OCI-LY1 (cell line): ENCODE results near the gene ADGRV1.

ENCODE experiments used
- H2AFZ ChIP-seq: fragments of 200-600 bp; sonication (generic), shearing (Covaris generic); 2 replicates; pipeline ENCODE4 v1.6.0; 2014; ENCODE audit warnings: antibody characterized with exemption, mild to moderate bottlenecking, low read length
- H3F3A ChIP-seq: fragments of 200-600 bp; sonication (generic), shearing (Covaris generic); 2 replicates; pipeline ENCODE4 v1.6.0; 2014; ENCODE audit warnings: mild to moderate bottlenecking, antibody characterized with exemption, low read length, moderate library complexity; ENCODE audit not compliant: insufficient read depth
- H3K27ac ChIP-seq: fragments of 200-600 bp; sonication (generic); 2 replicates; pipeline ENCODE4 v1.5.1; 2014; ENCODE audit warnings: low read length, mixed run types, mild to moderate bottlenecking, low read depth; ENCODE audit not compliant: poor library complexity, severe bottlenecking
- H3K27me3 ChIP-seq: fragments of 200-600 bp; sonication (generic); 2 replicates; pipeline ENCODE4 v1.6.0; 2014; ENCODE audit warnings: antibody characterized with exemption, mild to moderate bottlenecking, low read length, moderate library complexity; ENCODE audit not compliant: insufficient read depth
- H3K36me3 ChIP-seq: fragments of 200-600 bp; sonication (generic); 2 replicates; pipeline ENCODE4 v1.6.1; 2014; ENCODE audit warnings: mild to moderate bottlenecking, antibody characterized with exemption, low read length, moderate library complexity, mixed read lengths; ENCODE audit not compliant: insufficient read depth
- H3K4me1 ChIP-seq: fragments of 200-600 bp; sonication (generic); 2 replicates; pipeline ENCODE4 v1.5.1; 2014; ENCODE audit warnings: mild to moderate bottlenecking, low read length, moderate library complexity; ENCODE audit not compliant: insufficient read depth, severe bottlenecking
- H3K4me2 ChIP-seq: fragments of 200-600 bp; sonication (generic), shearing (Covaris generic); 2 replicates; pipeline ENCODE4 v1.6.1; 2014; ENCODE audit warnings: low read length
- H3K4me3 ChIP-seq: fragments of 200-600 bp; sonication (generic); 2 replicates; pipeline ENCODE4 v1.5.1; 2014; ENCODE audit warnings: low read length, low read depth, mild to moderate bottlenecking, mixed read lengths; ENCODE audit not compliant: poor library complexity, severe bottlenecking
- H3K79me2 ChIP-seq: fragments of 200-600 bp; shearing (Covaris generic); 2 replicates; pipeline ENCODE4 v1.6.1; 2016; ENCODE audit warnings: mixed run types, low read length, mixed read lengths; ENCODE audit not compliant: insufficient read depth
- H3K9ac ChIP-seq: fragments of 200-600 bp; sonication (generic), shearing (Covaris generic); 2 replicates; pipeline ENCODE4 v1.6.1; 2014; ENCODE audit warnings: mild to moderate bottlenecking, low read length, mixed read lengths
- H3K9me2 ChIP-seq: fragments of 200-600 bp; sonication (generic), shearing (Covaris generic); 2 replicates; pipeline ENCODE4 v1.6.1; 2014; ENCODE audit warnings: low read depth, mild to moderate bottlenecking, low read length, mixed read lengths
- H3K9me3 ChIP-seq: fragments of 200-600 bp; shearing (Covaris generic); 2 replicates; pipeline ENCODE4 v1.6.1; 2014; ENCODE audit warnings: low read length, mixed read lengths
- H4K20me1 ChIP-seq: fragments of 200-600 bp; sonication (generic), shearing (Covaris generic); 2 replicates; pipeline ENCODE4 v1.6.0; 2016; ENCODE audit warnings: mild to moderate bottlenecking, low read length; ENCODE audit not compliant: insufficient read depth
- EZH2 ChIP-seq: fragments of 200-600 bp; sonication (generic), shearing (Covaris generic); IDR thresholded peaks from 2 replicates; pipeline ENCODE4 v1.8.0; 2017; ENCODE audit warnings: borderline replicate concordance, mixed run types, mild to moderate bottlenecking, antibody characterized with exemption, low read length, moderate library complexity, mixed read lengths
- TF ChIP-seq, protein P1 (sequence below): fragments of 200-600 bp; sonication (generic), shearing (Covaris generic); IDR thresholded peaks from 2 replicates; pipeline ENCODE4 v1.5.1; 2017; ENCODE audit warnings: mild to moderate bottlenecking, antibody characterized with exemption, low read length, moderate library complexity, mixed read lengths

Gene ADGRV1

DNA sequence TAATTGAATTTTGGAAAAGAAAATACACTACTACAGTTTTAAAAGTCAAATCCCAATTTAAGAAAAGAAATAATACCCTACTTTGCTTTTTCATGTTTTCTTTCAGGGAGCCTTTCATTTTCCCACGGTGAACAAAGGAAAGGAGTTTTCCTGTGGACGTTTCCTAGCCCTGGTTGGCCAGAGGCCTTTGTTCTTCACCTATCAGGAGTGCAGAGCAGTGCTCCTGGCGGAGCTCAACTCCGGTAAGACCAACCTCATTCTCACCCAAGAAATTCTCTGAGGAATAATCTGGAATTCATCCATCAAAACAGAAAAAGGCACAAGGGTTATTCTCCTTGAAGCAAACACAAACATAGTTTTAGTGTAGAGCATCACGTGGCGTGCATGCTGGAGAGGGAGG, 248.9 kb downstream of the ADGRV1 start:
- no peaks in the 10 kb centered on the region for H3F3A ChIP-seq
- no peak overlapping the region for H3K4me2 ChIP-seq
- no peaks in the 10 kb centered on the region for H3K9me2 ChIP-seq
- no peaks in the 10 kb centered on the region for H3K9me3 ChIP-seq
- no peak overlapping the region for H2AFZ ChIP-seq
- H4K20me1 ChIP-seq: no peaks in the 10 kb centered on the region
- TF ChIP-seq, protein P1, sequence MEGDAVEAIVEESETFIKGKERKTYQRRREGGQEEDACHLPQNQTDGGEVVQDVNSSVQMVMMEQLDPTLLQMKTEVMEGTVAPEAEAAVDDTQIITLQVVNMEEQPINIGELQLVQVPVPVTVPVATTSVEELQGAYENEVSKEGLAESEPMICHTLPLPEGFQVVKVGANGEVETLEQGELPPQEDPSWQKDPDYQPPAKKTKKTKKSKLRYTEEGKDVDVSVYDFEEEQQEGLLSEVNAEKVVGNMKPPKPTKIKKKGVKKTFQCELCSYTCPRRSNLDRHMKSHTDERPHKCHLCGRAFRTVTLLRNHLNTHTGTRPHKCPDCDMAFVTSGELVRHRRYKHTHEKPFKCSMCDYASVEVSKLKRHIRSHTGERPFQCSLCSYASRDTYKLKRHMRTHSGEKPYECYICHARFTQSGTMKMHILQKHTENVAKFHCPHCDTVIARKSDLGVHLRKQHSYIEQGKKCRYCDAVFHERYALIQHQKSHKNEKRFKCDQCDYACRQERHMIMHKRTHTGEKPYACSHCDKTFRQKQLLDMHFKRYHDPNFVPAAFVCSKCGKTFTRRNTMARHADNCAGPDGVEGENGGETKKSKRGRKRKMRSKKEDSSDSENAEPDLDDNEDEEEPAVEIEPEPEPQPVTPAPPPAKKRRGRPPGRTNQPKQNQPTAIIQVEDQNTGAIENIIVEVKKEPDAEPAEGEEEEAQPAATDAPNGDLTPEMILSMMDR: no peak
- TF ChIP-seq EZH2: no peak
- H3K36me3 ChIP-seq: no peaks in the 10 kb centered on the region
- H3K4me1 ChIP-seq: no peaks in the 10 kb centered on the region
- H3K4me3 ChIP-seq: no peak overlapping the region
- H3K27ac ChIP-seq: no peak overlapping the region
- H3K9ac ChIP-seq: no peak overlapping the region
- H3K27me3 ChIP-seq: no peaks in the 10 kb centered on the region
- no peaks in the 10 kb centered on the region for H3K79me2 ChIP-seq

DNA sequence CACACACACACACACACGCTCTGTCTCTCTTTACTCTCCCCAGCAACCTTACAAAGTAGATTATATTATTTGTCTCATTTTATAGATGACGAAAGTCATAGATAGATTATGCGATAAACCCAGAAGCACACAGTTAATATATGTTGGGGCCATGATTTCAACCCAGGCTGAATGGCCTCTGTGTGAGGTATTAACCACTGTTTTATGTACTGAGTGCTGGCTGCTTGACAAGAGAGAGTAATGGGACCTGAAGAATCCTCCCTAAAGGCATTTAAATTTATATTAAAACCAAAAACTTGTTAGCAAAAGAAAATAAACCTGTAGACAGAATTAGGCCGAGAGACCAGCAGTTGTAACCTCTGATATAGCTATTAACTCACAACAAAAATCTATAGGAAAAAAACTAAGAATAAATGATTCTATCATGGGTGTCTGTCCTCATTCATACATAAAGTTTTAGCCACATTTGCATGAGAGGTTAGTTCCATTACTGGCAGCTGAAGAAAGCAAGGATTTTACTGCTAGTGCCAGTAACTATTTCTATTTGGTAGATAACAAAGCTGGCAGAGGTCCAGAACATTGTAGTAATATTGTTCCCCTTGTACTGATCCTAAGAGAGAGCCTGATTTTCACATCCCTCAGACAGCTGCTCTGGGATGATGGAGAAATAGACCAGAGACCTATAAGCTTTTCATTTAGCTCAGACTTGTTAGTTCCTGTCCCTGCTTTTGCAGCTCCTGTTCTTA, 250.9 kb downstream of the ADGRV1 start:
- Histone ChIP-seq H3K4me3 (no peak overlapping the region), H3K4me2 (no peak overlapping the region), H2AFZ (no peak overlapping the region), H3K4me1 (no peaks in the 10 kb centered on the region), H3K9me3 (no peaks in the 10 kb centered on the region), H3K36me3 (no peaks in the 10 kb centered on the region), H3F3A (no peaks in the 10 kb centered on the region), H3K79me2 (no peaks in the 10 kb centered on the region), H3K9me2 (no peaks in the 10 kb centered on the region), H3K27me3 (no peaks in the 10 kb centered on the region), H3K27ac (no peak overlapping the region), H3K9ac (no peak overlapping the region), H4K20me1 (no peaks in the 10 kb centered on the region)
- TF ChIP-seq, protein P1: no peak
- TF ChIP-seq EZH2: no peak

DNA sequence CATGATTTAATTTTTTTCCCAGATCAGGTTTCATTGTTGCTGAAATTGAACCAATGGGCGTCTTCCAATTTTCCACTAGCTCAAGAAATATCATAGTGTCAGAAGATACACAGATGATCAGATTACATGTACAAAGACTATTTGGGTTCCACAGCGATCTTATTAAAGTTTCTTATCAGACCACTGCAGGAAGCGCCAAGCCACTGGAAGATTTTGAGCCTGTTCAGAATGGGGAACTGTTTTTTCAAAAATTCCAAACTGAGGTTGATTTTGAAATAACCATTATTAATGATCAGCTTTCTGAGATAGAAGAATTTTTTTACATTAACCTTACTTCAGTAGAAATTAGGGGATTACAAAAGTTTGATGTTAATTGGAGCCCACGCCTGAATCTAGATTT, 251.6 kb downstream of the ADGRV1 start:
- no peaks in the 10 kb centered on the region for H3K4me1 ChIP-seq
- no peaks in the 10 kb centered on the region for H3K79me2 ChIP-seq
- no peaks in the 10 kb centered on the region for H3K36me3 ChIP-seq
- no peak overlapping the region for H3K9ac ChIP-seq
- H4K20me1 ChIP-seq: no peaks in the 10 kb centered on the region
- no peak for TF ChIP-seq EZH2
- TF ChIP-seq, protein P1: no peak
- H3K27me3 ChIP-seq: no peaks in the 10 kb centered on the region
- no peak overlapping the region for H3K4me3 ChIP-seq
- H3K4me2 ChIP-seq: no peak overlapping the region
- no peak overlapping the region for H3K27ac ChIP-seq
- no peak overlapping the region for H2AFZ ChIP-seq
- H3F3A ChIP-seq: no peaks in the 10 kb centered on the region
- H3K9me3 ChIP-seq: no peaks in the 10 kb centered on the region
- no peaks in the 10 kb centered on the region for H3K9me2 ChIP-seq
